AG04450 (cell line): ENCODE results near the gene FYB2. TPM values are rescaled to one million over a fixed set of nuclear protein-coding genes. Genes with fewer than 3 reads are reported as not detected.

ENCODE experiments used
- CTCF ChIA-PET: fragments of 300-600, 350-600 bp; formaldehyde crosslinking; extraction: SDS; loops from one replicate; lab custom pipeline; 2022; ENCODE audit warnings: antibody characterized with exemption, inconsistent platforms; lab: Charles Lee
- POLR2A ChIA-PET: fragments of 350-600 bp; formaldehyde crosslinking; extraction: SDS; loops from one replicate; lab custom pipeline; 2021; ENCODE audit warnings: antibody characterized with exemption, inconsistent platforms; lab: Yijun Ruan, JAX
- DNase-seq: peaks from one replicate; pipeline ENCODE4 v3.0.0-alpha.2; 2011; ENCODE audit warnings: low read depth, low spot score
- H3K27ac ChIP-seq: one replicate; pipeline ENCODE4 v1.5.1; 2012; ENCODE audit warnings: low read depth, low read length, control low read depth
- H3K27me3 ChIP-seq: one replicate; pipeline ENCODE4 v1.6.0; 2012; ENCODE audit warnings: low read length; ENCODE audit not compliant: control insufficient read depth, insufficient read depth
- H3K4me3 ChIP-seq: 2 replicates; pipeline ENCODE4 v1.5.1; 2011; ENCODE audit warnings: mild to moderate bottlenecking, low read depth, low read length, control low read depth
- H3K9me3 ChIP-seq: 2 replicates; pipeline ENCODE4 v1.5.1; 2012; ENCODE audit warnings: low read length; ENCODE audit not compliant: control insufficient read depth, insufficient read depth
- CTCF ChIP-seq: IDR thresholded peaks from 2 replicates; pipeline ENCODE4 v1.5.1; 2011; ENCODE audit warnings: low read depth, low read length, control low read depth, inconsistent platforms
- polyA plus RNA-seq: library from polyadenylated mRNA; depleted of rRNA; stranded (reverse); fragments of >200 nt; gene quantifications from 2 replicates; pipeline ENCODE4 v1.2.3, GENCODE V29; 2011; rRNA removed

FYB2 gene
- polyA plus RNA-seq, 1 experiment, result not detected

- Histone ChIP-seq H3K4me3 (no peak overlapping the region), H3K27ac (no peak overlapping the region), H3K9me3 (no peaks in the 10 kb centered on the region), H3K27me3 (no peaks in the 10 kb centered on the region)
- CTCF ChIA-PET, result no interaction called here
- POLR2A ChIA-PET, result no interaction called here
- no peak for DNase-seq
- no peak for TF ChIP-seq CTCF
Observed at GRCh38 chr1:56672579-56672978, 146.6 kb downstream of the FYB2 start.

GRCh38 chr1:56671542-56671941 lies 147.7 kb downstream of the FYB2 start:
- no peak for DNase-seq
- H3K4me3 ChIP-seq, result no peak overlapping the region
- ChIA-PET POLR2A (no interaction called here), CTCF (no interaction called here)
- no peak for TF ChIP-seq CTCF
- H3K9me3 ChIP-seq, result no peaks in the 10 kb centered on the region
- H3K27me3 ChIP-seq, result no peaks in the 10 kb centered on the region
- no peak overlapping the region for H3K27ac ChIP-seq

- Histone ChIP-seq H3K4me3 (no peak overlapping the region), H3K9me3 (no peaks in the 10 kb centered on the region), H3K27ac (no peak overlapping the region), H3K27me3 (no peaks in the 10 kb centered on the region)
- ChIA-PET POLR2A (no interaction called here), CTCF (no interaction called here)
- TF ChIP-seq CTCF, result no peak
- DNase-seq, result no peak
Observed at GRCh38 chr1:56671085-56671484, 148.1 kb downstream of the FYB2 start.

GRCh38 chr1:56670350-56670749 lies 148.9 kb downstream of the FYB2 start:
- Histone ChIP-seq H3K4me3 (no peak overlapping the region), H3K27ac (no peak overlapping the region), H3K27me3 (no peaks in the 10 kb centered on the region), H3K9me3 (no peaks in the 10 kb centered on the region)
- POLR2A ChIA-PET, result no interaction called here
- no peak for DNase-seq
- no peak for TF ChIP-seq CTCF
- CTCF ChIA-PET, result no interaction called here

Other genes starting within 250 kb of the FYB2 start
- 181 and 210 TPM in 2 replicates for gene PLPP3, start 239.8 kb downstream of the FYB2 start, polyA plus RNA-seq
- 3.3 and 4.7 TPM in 2 replicates for gene PRKAA2, start 174.1 kb downstream of the FYB2 start, polyA plus RNA-seq
- gene C8A, start 35.4 kb upstream of the FYB2 start, polyA plus RNA-seq, result not detected in 2 replicates
- gene C8B, start 146.6 kb upstream of the FYB2 start, polyA plus RNA-seq, result not detected in 2 replicates